WTC11 (cell line): Measurements from ENCODE around the gene SPTLC3. TPM values are rescaled to one million over a fixed set of nuclear protein-coding genes. Genes with fewer than 3 reads are reported as not detected.

Experiments used
- ATAC-seq: fragments of 200-7000 bp; cut with Tn5 transposase; 2 replicates; pipeline ENCODE4 v1.10.0; 2021; ENCODE audit warnings: mild to moderate bottlenecking, moderate library complexity
- CTCF ChIA-PET: fragments of 300-600 bp; sonication (Branson Sonifier 250); formaldehyde crosslinking; loops from one replicate; lab custom pipeline; 2021; ENCODE audit warnings: antibody characterized with exemption; lab: Charles Lee
- POLR2A ChIA-PET: fragments of 350-600 bp; sonication (Branson Sonifier 250); formaldehyde crosslinking; loops from one replicate; lab custom pipeline; 2021; ENCODE audit warnings: antibody characterized with exemption; lab: Charles Lee
- DNase-seq: peaks from one replicate; pipeline ENCODE4 v3.0.0; 2021; ENCODE audit warnings: low spot score
- H3K27ac Mint-ChIP-seq: 2 replicates; pipeline ENCODE4 v1.8.0; 2021; ENCODE audit warnings: mixed read lengths
- H3K27me3 Mint-ChIP-seq: 2 replicates; pipeline ENCODE4 v1.8.0; 2021; ENCODE audit warnings: low read depth, mild to moderate bottlenecking, moderate library complexity, mixed read lengths
- H3K36me3 Mint-ChIP-seq: 2 replicates; pipeline ENCODE4 v1.8.0; 2021; ENCODE audit warnings: mixed read lengths
- H3K4me1 Mint-ChIP-seq: 2 replicates; pipeline ENCODE4 v1.8.0; 2022; ENCODE audit warnings: mixed read lengths
- H3K4me3 Mint-ChIP-seq: 2 replicates; pipeline ENCODE4 v1.8.0; 2021; ENCODE audit warnings: mild to moderate bottlenecking, moderate library complexity, mixed read lengths
- H3K9me3 Mint-ChIP-seq: 2 replicates; pipeline ENCODE4 v1.8.0; 2021; ENCODE audit warnings: mixed read lengths
- AFF4 ChIP-seq: sonication (generic); formaldehyde crosslinking; IDR thresholded peaks from 2 replicates; pipeline ENCODE4 v1.8.1; 2023; ENCODE audit warnings: mild to moderate bottlenecking, missing genetic modification reagents, borderline replicate concordance
- ARID4B ChIP-seq: sonication (generic); formaldehyde crosslinking; IDR thresholded peaks from 2 replicates; pipeline ENCODE4 v1.8.0; 2023; ENCODE audit warnings: missing genetic modification reagents, mild to moderate bottlenecking, borderline replicate concordance
- E2F1 ChIP-seq: sonication (generic); formaldehyde crosslinking; IDR thresholded peaks from 2 replicates; pipeline ENCODE4 v1.8.0; 2022; ENCODE audit warnings: mild to moderate bottlenecking, missing genetic modification reagents
- FOXJ3 ChIP-seq: sonication (generic); formaldehyde crosslinking; IDR thresholded peaks from 2 replicates; pipeline ENCODE4 v1.9.0; 2021; ENCODE audit warnings: missing genetic modification reagents, mild to moderate bottlenecking, borderline replicate concordance
- HMGXB4 ChIP-seq: sonication (generic); formaldehyde crosslinking; IDR thresholded peaks from 2 replicates; pipeline ENCODE4 v1.8.1; 2023; ENCODE audit warnings: mild to moderate bottlenecking, moderate library complexity, missing genetic modification reagents
- RORB ChIP-seq: fragments of 250-450 bp; sonication (Bioruptor Pico); IDR thresholded peaks from 2 replicates; pipeline ENCODE4 v1.9.0; 2021; ENCODE audit warnings: mild to moderate bottlenecking
- ZNF138 ChIP-seq: sonication (generic); formaldehyde crosslinking; conservative IDR thresholded peaks from 2 replicates; pipeline ENCODE4 v1.8.1; 2022; ENCODE audit warnings: mild to moderate bottlenecking, moderate library complexity, missing genetic modification reagents
- ZNF317 ChIP-seq: sonication (generic); formaldehyde crosslinking; IDR thresholded peaks from 2 replicates; pipeline ENCODE4 v1.8.1; 2023; ENCODE audit warnings: low read depth, mild to moderate bottlenecking, moderate library complexity, missing genetic modification reagents, borderline replicate concordance
- ZNF423 ChIP-seq: fragments of 250-450 bp; sonication (Bioruptor Pico); IDR thresholded peaks from 2 replicates; pipeline ENCODE4 v2.1.2; 2022; ENCODE audit warnings: mild to moderate bottlenecking, moderate library complexity
- ZNF532 ChIP-seq: fragments of 250-450 bp; sonication (Bioruptor Pico); IDR thresholded peaks from 2 replicates; pipeline ENCODE4 v1.9.0; 2021; ENCODE audit warnings: mild to moderate bottlenecking, borderline replicate concordance
- total RNA-seq: library from RNA; stranded (reverse); gene quantifications from 3 replicates; pipeline ENCODE4 v1.2.3, GENCODE V29; 2021

The SPTLC3 gene
- total RNA-seq, 1 experiment from 2014 or later = 0.13 TPM

GRCh38 chr20:13113731-13114130 is 105.0 kb downstream of the SPTLC3 start (continued):
- TF ChIP-seq ARID4B (CRISPR knock-in tag) = no peak
- TF ChIP-seq RORB (CRISPR knock-in tag) = no peak
- no peak for TF ChIP-seq ZNF317
- no peak for TF ChIP-seq ZNF423 (CRISPR knock-in tag)
- no peak for TF ChIP-seq E2F1 (CRISPR knock-in tag)

GRCh38 chr20:13117200-13117599 is 108.4 kb downstream of the SPTLC3 start:
- no peak for ATAC-seq
- H3K9me3 Mint-ChIP-seq = no peaks in the 10 kb centered on the region
- no peak for TF ChIP-seq ZNF138 (CRISPR knock-in tag)
- no peak for TF ChIP-seq FOXJ3 (CRISPR knock-in tag)
- TF ChIP-seq HMGXB4 = no peak
- no peak for TF ChIP-seq ZNF317
- TF ChIP-seq ZNF532 (CRISPR knock-in tag) = no peak
- no peak for TF ChIP-seq AFF4 (CRISPR knock-in tag)
- H3K27me3 Mint-ChIP-seq = no peaks in the 10 kb centered on the region; the same call in 1 of the 2 replicates
- H3K36me3 Mint-ChIP-seq = no peaks in the 10 kb centered on the region
- POLR2A ChIA-PET = no interaction called here
- H3K4me3 Mint-ChIP-seq = no peak overlapping the region
- no peak overlapping the region for H3K27ac Mint-ChIP-seq
- no peak for DNase-seq
- CTCF ChIA-PET = interaction anchor here (1.2 to 2.8 kb wide), 3 partner anchors 145 to 185 kb away, joined by 5 to 12 read pairs (median 5); no protein-coding TSS in a partner anchor
- peaks cover 7% of the 10 kb centered on the region; the same call in 1 of the 2 replicates for H3K4me1 Mint-ChIP-seq
